HG03159 (cell line): ENCODE data around the gene ANTXR1.

Experiments used
- ATAC-seq: cut with Tn5 transposase; IDR thresholded peaks from one replicate; pipeline ENCODE4 v1.9.1; 2021; ENCODE audit warnings: mild to moderate bottlenecking, moderate library complexity; ENCODE audit not compliant: unreplicated experiment

The ANTXR1 gene

GRCh38 chr2:69298862-69299261 lies 285.9 kb downstream of the ANTXR1 start:
- ATAC-seq, result no peak
